GM18951 (cell line): ENCODE results near the gene STXBP4.

Experiments
- POLR2A ChIP-seq: IDR thresholded peaks from 4 replicates; pipeline ENCODE4 v1.6.1; 2011; ENCODE audit warnings: mild to moderate bottlenecking; ENCODE audit not compliant: insufficient read length, insufficient read depth; ENCODE audit errors: extremely low read depth
- in situ Hi-C: fragments of 300-500 bp; cut with MboI; formaldehyde crosslinking; loops from one replicate; pipeline ENCODE4 v1.12.0; 2022; ENCODE audit warnings: low sequenced_read_pairs, mixed read lengths, inconsistent platforms; ENCODE audit not compliant: unreplicated experiment

Gene STXBP4

GRCh38 chr17:54950116-54950515, 18.4 kb upstream of the STXBP4 start:
- in situ Hi-C loops, result no loop called here

GRCh38 chr17:54951286-54951685, 17.3 kb upstream of the STXBP4 start:
- in situ Hi-C loops, result no loop called here

More at GRCh38 chr17:54950116-54950515, 18.4 kb upstream of the STXBP4 start:
- no peak for TF ChIP-seq POLR2A

GRCh38 chr17:54956791-54957190, 11.8 kb upstream of the STXBP4 start:
- in situ Hi-C loops, result no loop called here
- no peak for TF ChIP-seq POLR2A

More at GRCh38 chr17:54951286-54951685, 17.3 kb upstream of the STXBP4 start:
- no peak for TF ChIP-seq POLR2A

- TF ChIP-seq POLR2A, result no peak
- in situ Hi-C loops, result no loop called here
These were observed 824 bp upstream of the STXBP4 start for GRCh38 chr17:54967621-54968261.

GRCh38 chr17:54968988-54969332, 395 bp downstream of the STXBP4 start:
- in situ Hi-C loops, result no loop called here
- no peak for TF ChIP-seq POLR2A

GRCh38 chr17:54969658-54970572, 1.4 kb downstream of the STXBP4 start:
- TF ChIP-seq POLR2A, result no peak
- in situ Hi-C loops, result no loop called here

GRCh38 chr17:54971147-54971546, 2.6 kb downstream of the STXBP4 start:
- in situ Hi-C loops, result no loop called here
- TF ChIP-seq POLR2A, result no peak

GRCh38 chr17:54971901-54972300, 3.3 kb downstream of the STXBP4 start:
- no peak for TF ChIP-seq POLR2A
- in situ Hi-C loops, result no loop called here

- no peak for TF ChIP-seq POLR2A
These were observed 4.0 kb downstream of the STXBP4 start for GRCh38 chr17:54972406-54973138.

GRCh38 chr17:54974759-54975158, 6.2 kb downstream of the STXBP4 start:
- TF ChIP-seq POLR2A, result no peak
- in situ Hi-C loops, result loop anchor here (25.0 kb wide), 1 partner anchor 538 kb away; the partner anchor contains the start of gene SMIM36

More at GRCh38 chr17:54972406-54973138, 4.0 kb downstream of the STXBP4 start:
- in situ Hi-C loops, result no loop called here

GRCh38 chr17:54976316-54976715, 7.8 kb downstream of the STXBP4 start:
- in situ Hi-C loops, result loop anchor here (25.0 kb wide), 1 partner anchor 536 kb away; the partner anchor contains the start of gene SMIM36
- no peak for TF ChIP-seq POLR2A

- no peak for TF ChIP-seq POLR2A
- in situ Hi-C loops, result loop anchor here (25.0 kb wide), 1 partner anchor 535 kb away; the partner anchor contains the start of gene SMIM36
These were observed 9.2 kb downstream of the STXBP4 start for GRCh38 chr17:54977744-54978143.

GRCh38 chr17:54979657-54980056, 11.1 kb downstream of the STXBP4 start:
- no peak for TF ChIP-seq POLR2A
- in situ Hi-C loops, result loop anchor here (25.0 kb wide), 1 partner anchor 533 kb away; the partner anchor contains the start of gene SMIM36

GRCh38 chr17:54980375-54980774, 11.8 kb downstream of the STXBP4 start:
- TF ChIP-seq POLR2A, result no peak
- in situ Hi-C loops, result loop anchor here (25.0 kb wide), 1 partner anchor 532 kb away; the partner anchor contains the start of gene SMIM36
